HG02571 (cell line): ENCODE results near the gene GLOD4.
"Not testable (repeated sequence)": the region's sequence is repeated elsewhere in the genome, so short reads cannot be mapped to it uniquely, and the experiment has no call there.

ENCODE experiments used
- ATAC-seq: cut with Tn5 transposase; IDR thresholded peaks from one replicate; pipeline ENCODE4 v1.9.1; 2021; ENCODE audit warnings: mild to moderate bottlenecking, moderate library complexity; ENCODE audit not compliant: unreplicated experiment

GLOD4 gene, protein sequence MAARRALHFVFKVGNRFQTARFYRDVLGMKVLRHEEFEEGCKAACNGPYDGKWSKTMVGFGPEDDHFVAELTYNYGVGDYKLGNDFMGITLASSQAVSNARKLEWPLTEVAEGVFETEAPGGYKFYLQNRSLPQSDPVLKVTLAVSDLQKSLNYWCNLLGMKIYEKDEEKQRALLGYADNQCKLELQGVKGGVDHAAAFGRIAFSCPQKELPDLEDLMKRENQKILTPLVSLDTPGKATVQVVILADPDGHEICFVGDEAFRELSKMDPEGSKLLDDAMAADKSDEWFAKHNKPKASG

DNA sequence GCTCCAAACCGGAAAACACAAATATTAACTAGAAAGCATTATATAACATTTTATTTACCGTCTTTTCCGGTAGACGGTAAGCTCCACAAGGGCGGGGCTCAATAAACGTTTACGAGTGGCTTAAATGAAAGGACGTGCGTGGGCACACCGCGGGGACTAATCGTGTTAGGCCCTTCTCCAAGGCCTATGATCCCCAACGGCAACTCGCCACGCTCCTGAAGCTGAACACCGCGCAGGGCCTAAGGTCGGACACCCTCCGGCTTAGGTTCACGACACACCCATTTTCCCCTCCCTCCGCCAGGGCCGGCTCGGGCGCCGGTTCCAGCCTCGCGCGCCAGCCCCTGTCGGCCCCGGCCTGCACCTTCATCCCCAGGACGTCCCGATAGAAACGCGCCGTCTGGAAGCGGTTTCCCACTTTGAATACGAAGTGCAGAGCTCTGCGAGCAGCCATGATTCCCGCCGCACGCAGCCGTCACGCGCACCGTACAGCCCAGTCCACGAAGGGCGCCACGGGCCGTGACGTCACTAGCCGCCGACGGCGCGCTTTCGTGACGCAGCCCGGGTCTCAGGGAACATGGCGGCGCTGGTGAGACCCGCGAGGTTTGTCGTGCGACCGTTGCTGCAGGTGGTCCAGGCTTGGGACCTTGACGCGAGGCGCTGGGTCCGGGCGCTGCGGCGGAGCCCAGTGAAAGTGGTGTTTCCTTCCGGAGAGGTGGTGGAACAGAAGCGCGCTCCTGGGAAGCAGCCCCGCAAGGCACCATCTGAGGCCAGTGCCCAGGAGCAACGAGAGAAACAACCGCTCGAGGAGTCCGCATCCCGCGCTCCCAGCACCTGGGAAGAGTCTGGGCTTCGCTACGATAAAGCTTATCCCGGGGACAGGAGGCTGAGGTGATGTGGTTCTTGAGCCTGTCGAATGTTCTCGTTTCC is at the start of gene GLOD4, which contains the start of gene MRM3:
GLOD4 (minus strand) TSS at position 476 of the 927 bp plus-strand sequence; CDS start at position 451, 25 bp downstream.
MRM3 (plus strand) TSS at position 549 of the 927 bp plus-strand sequence; CDS start at position 575, 26 bp downstream.
- peak; percentile 89 for ATAC-seq

DNA sequence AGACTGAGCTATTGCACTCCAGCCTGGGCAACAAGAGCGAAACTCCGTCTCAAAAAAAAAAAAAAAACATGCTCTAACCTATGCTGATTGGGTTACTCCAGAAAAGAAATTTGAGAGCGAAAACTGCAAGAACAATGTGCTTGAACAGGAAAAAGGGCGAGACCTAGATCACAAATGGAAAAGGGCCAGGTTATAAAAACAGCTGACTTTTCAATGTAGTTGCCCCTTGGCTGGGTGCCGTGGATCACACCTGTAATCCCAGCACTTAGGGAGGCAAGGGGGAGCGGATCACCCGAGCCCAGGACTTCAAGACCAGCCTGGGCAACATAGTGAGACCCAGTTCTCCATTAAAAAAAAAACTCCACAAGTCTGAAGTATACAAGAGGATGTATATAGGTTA is 48.9 kb upstream of the GLOD4 start:
- no peak for ATAC-seq

DNA sequence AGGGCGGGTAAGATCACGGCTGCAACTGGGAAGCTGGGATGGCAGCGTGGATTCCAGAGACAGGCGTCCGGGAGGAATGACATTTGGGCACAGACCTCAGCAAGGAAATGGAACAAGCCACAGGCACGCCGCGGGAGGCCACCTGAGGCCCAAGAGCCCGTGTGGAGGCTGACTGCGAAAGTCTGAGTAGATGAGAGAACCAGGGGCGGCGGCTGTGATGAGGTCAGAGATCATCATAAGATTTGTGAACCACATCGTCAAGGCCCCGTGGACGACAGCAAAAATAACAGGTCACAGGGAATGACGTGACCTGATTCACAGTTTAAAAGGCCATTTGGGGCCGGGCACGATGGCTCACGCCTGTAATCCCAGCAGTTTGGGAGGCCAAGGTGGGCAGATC is 48.3 kb upstream of the GLOD4 start:
- no peak for ATAC-seq

DNA sequence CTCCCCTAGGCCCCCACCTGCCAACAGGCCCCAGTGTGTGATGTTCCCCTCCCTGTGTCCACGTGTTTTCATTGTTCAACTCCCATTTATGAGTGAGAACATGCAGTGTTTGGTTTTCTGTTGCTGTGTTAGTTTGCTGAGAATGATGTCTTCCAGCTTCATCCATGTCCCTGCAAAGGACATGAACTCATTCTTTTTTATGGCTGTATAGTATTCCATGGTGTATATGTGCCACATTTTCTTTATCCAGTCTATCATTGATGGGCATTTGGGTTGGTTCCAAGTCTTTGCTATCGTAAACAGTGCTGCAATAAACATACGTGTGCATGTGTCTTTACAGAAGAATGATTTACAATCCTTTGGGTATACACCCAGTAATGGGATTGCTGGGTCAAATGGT is 47.5 kb upstream of the GLOD4 start:
- ATAC-seq = not testable (repeated sequence)

DNA sequence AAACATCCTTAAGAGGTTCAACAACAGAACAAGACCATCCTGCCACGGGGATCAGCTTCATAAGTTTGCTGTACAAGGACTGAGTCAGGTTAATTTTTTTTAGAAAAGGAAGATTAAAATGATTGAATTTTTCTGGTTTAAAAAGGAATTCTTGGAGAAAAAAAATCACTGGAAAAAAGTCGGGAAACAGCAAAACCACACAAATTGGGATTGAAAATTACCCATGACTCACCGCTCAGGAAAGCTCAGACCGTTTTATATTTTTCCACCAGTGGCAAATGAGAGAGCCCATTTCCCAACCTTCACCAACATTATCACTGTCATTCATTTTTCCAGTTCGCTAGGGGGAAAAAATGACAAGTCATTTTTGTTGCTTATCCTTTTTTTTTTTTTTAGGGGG is 46.7 kb upstream of the GLOD4 start:
- ATAC-seq = no peak

DNA sequence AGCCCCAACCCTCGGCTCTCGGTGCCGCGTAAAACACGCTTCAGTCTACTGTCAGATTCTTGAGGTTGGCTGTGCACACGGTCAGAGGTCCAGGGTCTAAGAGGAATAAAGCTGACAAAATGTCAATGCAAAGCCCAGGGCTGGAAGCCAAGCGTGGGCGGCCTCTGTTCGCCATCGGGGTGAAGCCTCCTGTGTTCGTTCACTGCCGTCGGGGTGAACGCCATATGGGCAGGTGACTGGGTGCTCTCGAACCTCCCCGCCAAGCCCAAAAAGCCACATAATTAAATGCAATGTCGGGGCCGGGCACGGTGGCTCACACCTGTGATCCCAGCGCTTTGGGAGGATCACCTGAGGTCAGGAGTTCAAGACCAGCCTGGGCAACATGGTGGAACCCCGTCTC is 44.7 kb upstream of the GLOD4 start:
- ATAC-seq = no peak

DNA sequence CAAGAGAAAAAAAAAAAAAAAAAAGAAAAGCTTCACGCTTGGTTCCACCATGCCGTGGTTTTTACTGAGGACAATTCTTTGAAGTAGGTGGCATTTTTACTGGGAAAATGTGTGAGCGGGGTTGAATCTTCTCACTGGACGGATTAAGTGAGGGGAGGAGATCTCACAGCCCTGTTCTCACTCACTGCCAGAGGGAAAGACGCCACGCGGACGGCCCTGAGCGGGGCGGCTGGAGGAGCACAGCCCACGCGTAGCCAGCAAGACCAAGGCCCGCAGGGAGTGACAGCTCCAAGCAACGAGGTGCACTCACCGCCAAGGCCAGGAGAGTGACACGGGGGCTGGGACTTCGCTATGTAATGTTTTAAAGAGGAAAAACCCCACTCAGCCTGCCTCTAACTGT is 43.1 kb upstream of the GLOD4 start:
- no peak for ATAC-seq

DNA sequence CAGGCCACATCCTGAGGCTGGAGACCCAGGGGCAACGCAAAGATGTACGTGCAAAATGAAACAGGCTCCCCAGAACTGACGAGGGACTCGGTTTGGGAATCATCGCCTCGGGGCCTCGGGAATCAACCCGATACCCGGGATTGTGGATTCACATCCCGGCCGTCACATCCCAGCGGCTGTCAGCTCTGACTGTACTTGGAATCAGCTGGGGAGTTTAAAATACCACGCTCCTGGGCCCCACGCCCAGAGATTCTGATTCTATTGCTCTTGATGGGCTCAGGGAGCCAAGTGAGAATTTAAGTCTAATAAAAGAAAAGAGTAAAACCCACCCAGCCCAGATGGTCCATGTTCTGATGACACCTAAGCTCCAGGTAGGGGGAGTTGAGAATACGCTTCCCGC is 42.3 kb upstream of the GLOD4 start:
- ATAC-seq = no peak

DNA sequence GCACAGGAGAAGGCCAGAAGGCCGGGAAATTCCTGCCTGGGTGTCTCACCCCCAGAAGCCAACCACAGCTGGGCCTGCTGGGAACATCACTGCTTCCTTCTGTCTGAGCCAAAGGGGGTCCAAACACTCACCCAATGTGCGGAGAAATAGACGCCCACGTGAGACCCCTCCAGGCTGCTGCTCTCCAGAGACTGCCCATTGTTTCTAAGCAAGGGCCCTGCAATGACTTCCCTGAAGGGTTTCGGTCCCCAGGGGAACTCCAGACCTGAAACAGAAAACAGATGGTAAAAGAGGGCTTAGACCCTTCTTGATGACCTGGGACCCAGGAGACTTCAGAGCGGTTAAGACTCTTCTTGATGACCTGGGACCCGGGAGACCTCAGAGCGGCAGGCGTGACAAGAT is 41.4 kb upstream of the GLOD4 start:
- ATAC-seq = no peak

DNA sequence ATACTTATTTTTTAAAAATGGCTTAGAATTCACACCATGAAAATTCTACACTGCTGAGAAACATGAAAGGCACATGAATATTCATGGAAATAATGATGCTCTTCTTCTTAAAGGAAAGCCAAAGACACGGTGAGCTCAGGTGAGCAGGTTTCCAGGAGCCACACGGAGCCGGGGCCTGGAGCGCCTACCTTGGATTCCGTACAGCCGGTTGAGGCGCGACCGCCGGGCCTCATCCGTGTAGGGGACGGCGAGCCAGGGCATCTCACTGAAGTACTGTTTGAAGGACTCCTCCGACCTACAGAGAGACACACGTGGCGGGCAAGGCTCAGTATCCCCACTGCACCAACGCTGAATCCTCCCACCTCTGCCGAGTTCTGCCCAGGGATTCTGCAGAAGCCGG is 37.2 kb upstream of the GLOD4 start:
- ATAC-seq = no peak

DNA sequence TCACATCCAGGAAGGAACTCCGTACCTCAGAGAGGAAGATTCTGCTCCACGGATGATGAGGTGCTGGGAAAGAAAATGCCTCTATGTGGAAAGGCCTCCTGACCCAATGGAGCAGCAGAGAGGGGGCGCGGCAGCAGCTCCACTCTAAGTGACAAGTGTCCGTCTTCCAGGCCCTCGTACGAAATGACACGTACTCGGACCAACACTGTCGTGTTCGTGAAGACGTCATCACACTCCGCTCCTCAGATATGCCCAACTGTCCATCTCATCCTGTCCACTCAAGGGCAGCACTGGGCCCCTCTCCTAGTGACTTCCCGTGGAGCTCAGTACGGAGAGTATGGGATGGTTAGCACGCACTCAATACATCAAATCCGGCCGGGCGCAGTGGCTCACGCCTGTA is 32.3 kb upstream of the GLOD4 start:
- ATAC-seq = no peak

DNA sequence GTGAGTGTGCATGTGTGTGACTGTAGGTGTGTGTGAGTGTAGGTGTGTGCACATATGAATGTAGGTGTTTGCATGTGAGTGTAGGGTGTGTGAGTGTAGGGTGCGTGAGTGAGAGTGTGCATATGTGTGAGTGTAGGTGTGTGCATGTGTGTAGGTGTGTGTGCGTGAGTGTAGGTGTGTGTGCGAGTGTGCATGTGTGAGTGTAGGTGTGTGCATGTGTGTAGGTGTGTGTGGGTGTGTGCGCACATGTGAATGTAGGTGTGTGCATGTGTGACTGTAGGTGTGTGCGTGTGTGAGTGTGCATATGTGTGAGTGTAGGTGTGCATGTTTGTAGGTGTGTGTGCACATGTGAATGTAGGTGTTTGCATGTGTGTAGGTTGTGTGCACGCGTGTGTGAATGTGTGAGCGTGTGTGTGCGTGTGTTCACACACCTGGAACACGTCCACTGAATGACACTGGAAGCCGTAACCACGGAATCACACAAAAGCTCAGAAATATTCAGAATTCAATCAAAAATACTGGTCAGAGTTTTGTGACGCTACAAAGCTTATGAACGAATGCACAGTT is 30.6 kb upstream of the GLOD4 start:
- no peak for ATAC-seq

DNA sequence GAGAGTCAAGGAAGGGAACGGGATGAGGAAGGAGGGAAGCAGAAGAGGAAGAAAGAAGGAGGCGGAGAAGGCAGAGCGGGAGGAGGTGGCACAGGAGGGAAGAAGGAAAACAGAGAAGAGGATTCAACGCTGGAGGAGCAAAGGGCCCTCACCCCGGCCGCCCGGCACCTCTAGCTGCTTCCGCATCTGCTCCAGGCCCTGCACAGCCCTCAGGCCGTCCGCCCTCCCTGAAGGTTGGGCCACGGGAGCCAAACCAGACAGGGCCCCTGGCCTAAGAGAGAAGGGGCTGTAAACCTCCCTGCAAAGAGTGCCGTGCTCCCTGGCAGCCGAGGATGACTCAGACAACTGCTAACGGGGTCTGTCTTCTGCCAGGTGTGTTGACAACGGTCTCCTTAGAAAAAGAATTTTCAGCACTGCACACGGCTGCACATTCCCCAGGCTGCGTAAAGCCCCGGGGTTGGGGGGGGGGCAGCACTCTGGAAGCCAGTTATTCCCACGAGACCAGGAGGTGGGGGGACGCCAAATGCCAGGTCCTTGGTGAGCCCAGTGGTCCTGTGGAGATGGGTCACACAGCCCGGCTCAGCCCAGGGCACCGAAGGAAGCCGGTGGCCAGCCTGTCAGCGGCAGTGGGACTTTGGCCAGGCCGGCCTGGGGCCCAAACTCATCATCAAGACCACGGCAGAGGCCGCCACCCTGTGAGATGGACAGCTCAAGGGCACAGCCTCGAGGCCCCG is 29.1 kb upstream of the GLOD4 start:
- no peak for ATAC-seq

DNA sequence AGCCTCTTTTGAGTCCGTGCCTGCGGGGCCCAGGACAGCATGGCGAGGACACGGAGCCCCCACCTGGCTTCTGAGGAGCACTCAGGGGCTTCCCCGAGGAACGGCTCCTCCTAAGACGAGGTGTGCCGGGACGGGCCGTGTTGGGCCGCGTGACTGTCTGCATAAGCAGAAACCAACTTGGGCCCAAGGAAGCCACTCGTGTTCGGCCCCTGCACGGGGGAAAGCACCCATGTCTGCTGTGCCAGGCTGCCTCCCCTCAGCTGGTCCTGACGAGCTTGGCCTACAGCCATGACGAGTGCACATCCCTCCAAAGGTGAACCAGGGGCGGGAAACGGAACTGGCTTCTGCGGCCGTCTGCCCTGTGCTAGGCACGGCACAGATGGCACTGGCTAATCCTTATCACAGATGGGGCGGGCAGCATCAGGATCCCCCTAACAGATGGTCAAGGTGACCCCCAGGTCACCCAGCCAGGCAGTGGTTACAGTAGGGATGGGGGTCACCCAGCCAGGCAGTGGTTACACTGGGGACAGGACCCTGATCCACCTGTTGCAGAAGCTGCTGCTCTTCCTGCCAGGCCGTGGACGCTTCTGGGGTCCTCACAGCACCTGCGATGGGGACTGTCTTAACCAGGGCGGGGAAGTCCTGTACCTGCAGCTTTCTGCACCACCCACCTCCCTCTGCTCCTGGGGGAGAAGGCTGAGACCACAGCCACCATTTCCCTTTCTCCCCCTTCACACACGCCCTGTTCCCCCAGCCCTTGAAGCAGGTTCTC is 25.6 kb upstream of the GLOD4 start:
- ATAC-seq = no peak

DNA sequence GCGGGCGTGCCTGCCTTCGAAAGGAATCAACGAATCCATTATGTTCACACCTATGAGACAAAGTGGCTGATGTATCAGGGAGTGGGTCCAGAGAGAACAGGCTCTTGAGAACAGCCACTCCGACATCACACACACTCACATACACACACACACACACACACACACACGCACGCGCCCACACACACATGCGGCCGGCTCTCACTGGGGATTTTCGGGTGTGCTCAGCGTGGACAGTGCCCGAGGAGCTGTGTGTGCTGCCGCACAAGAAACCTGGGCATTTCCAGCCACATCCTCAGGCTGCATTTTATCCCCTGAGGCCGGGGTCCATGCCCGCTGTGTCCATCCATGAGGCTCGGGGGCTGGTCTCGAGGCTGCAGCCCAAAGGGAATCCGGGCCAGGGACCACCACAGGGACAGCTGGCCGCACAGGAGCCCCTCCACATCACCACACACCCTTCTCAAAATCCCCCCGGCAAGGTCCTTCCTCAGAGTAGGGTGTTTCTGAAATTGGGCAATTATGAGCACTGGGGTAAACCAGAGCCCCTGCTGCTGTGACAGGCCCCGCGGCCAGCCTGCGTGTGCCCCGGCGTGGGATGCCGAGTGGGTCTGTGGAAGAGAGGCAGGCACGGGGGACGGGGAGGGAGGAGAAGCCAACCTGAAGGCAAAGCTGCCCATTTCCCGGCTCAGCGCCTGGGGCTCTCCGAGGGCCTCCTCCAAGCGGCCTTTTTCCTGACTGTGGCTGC is 24.9 kb upstream of the GLOD4 start:
- no peak for ATAC-seq

DNA sequence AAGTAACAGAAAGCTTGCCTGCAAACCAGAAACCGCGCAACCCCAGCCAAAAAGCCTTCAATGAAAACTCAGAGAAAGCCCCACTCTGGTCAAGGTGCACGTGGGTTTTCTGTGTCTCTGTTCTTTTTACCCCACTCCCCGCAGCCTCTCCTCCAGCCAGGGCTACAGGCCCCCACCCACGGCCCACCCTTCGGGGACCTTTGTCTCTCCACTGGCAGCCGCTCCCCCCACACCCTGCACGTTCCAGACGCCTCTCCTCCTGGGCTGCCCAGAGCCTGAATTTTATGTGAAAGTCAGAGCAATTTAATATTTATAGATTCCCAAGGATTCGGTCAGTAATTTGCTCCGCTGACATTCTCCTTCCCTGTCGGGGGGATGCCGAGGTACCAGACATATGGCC is 24.3 kb upstream of the GLOD4 start:
- ATAC-seq = no peak

DNA sequence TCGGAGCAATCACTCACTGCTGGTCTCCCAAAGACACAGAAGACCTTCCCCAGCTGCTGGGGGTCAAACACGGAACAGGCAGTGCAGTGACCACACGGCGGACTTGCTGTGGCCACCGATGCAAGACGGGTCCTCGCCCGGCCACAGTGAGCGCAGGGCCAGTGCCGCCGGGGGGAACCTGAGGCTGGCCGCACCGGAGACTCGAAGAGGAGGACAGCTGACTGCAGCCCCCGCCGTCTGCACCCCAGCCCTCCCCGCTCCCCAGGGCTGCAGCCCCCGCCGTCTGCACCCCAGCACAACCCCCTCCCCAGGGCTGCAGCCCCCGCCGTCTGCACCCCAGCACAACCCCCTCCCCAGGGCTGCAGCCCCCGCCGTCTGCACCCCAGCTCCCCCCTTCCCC is 23.8 kb upstream of the GLOD4 start:
- ATAC-seq = not testable (repeated sequence)

DNA sequence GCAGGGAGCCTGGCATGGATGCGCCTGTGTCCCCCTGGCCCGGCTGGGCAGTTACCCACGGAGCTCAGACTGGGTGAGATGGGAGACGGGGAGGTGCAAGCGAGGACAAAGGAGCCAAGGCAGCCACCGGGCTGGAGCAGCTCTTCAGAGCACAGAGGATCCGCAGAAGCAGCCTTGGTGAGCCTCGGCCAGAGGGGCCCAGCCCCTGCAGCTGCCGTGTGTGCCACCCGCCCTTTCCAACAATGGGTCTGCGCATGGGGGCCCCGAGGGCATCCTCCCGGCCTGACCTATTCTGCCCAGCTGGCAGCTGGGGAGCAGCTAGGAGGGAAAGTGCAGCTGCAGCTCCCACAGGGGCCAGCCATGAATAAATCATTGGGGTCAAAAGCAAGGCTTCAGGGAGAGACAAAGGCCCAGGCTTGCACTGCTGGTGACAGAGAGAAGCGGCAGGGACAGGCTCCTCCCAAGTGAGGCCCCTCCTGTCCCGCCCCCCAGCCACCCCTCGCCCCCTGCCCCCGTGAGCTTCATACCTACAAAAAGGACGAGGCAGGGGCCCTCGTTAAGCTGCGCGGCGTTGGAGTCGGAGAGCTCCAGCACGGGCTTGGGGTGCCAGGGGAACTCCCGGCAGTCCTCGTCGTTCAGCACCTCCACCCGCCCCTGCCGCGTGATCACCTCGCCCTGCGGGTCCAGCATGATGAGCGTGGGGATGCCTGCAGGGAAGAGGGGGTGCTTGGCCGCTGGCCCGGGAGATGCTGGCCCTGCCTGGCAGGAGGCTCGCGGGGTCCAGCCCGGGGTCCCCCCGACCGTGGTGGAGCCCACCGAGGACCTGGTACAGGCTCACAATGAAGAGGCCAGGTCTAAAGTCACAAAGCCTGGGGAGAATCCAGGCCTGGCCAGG is 22.7 kb upstream of the GLOD4 start:
- no peak for ATAC-seq
